ENCODE results near the gene CACNG8. TPM values are rescaled to one million over a fixed set of nuclear protein-coding genes. Genes with fewer than 3 reads are reported as not detected.
A peak's percentile ranks its signal among the peaks of the same experiment; 100 is the strongest.

The CACNG8 gene
- total and polyA plus RNA-seq, 4 experiments from 2014 or later = not detected

- intact Hi-C loops (cut with micrococcal nuclease) = no loop called here
- CTCF ChIA-PET (ENCODE audit: partially characterized antibody) = no interaction called here
- peaks cover 0 to 6% (median 2%) of the 10 kb centered on the region in 4 donors for H3K4me1 Mint-ChIP-seq
- DNase-seq = no peak
- no peaks in the 10 kb centered on the region for H3K36me3 Mint-ChIP-seq
- no peak overlapping the region for H3K27ac Mint-ChIP-seq
- no peaks in the 10 kb centered on the region for H3K4me1 ChIP-seq (ENCODE audit: insufficient read depth, low read length)
- H3K4me3 Mint-ChIP-seq = no peak overlapping the region
- POLR2A ChIA-PET (ENCODE audit: partially characterized antibody) = no interaction called here
- H3K9me3 Mint-ChIP-seq = no peaks in the 10 kb centered on the region
- H3K27ac ChIP-seq (ENCODE audit: low read depth, low read length) = no peak overlapping the region
- H3K9me3 ChIP-seq (ENCODE audit: control insufficient read depth in 1 of 2, low read length in 2 of 2) = no peaks in the 10 kb centered on the region
- H3K4me3 ChIP-seq (ENCODE audit: low read length in 2 of 2) = no peak overlapping the region
- H3K36me3 ChIP-seq (ENCODE audit: insufficient read depth, low read length) = no peaks in the 10 kb centered on the region
- H3K27me3 ChIP-seq (ENCODE audit: insufficient read depth, low read length) = peaks cover 11% of the 10 kb centered on the region
- peaks cover 36 to 46% of the 10 kb centered on the region in 2 donors for H3K27me3 Mint-ChIP-seq
Measured at GRCh38 chr19:53992815-53993214, 30.1 kb downstream of the CACNG8 start.

GRCh38 chr19:53993448-53993847 lies 30.7 kb downstream of the CACNG8 start:
- POLR2A ChIA-PET (ENCODE audit: partially characterized antibody) = no interaction called here
- Histone ChIP-seq H3K4me1 (ENCODE audit: insufficient read depth, low read length) (no peaks in the 10 kb centered on the region), H3K9me3 (ENCODE audit: control insufficient read depth in 1 of 2, low read length in 2 of 2) (no peaks in the 10 kb centered on the region), H3K4me3 (ENCODE audit: low read length in 2 of 2) (no peak overlapping the region), H3K27me3 (ENCODE audit: insufficient read depth, low read length) (peaks cover 11% of the 10 kb centered on the region), H3K27ac (ENCODE audit: low read depth, low read length) (no peak overlapping the region), H3K36me3 (ENCODE audit: insufficient read depth, low read length) (no peaks in the 10 kb centered on the region)
- H3K27ac Mint-ChIP-seq = no peak overlapping the region
- intact Hi-C loops (cut with micrococcal nuclease) = no loop called here
- peaks cover 0 to 6% (median 2%) of the 10 kb centered on the region in 4 donors for H3K4me1 Mint-ChIP-seq
- no peaks in the 10 kb centered on the region for H3K36me3 Mint-ChIP-seq
- DNase-seq = no peak
- peaks cover 36 to 48% of the 10 kb centered on the region in 2 donors for H3K27me3 Mint-ChIP-seq
- CTCF ChIA-PET (ENCODE audit: partially characterized antibody) = no interaction called here
- H3K4me3 Mint-ChIP-seq = peak overlapping the region in 1 of 8 donors; percentile 2
- H3K9me3 Mint-ChIP-seq = no peaks in the 10 kb centered on the region

- Histone ChIP-seq H3K9me3 (ENCODE audit: control insufficient read depth in 1 of 2, low read length in 2 of 2) (no peaks in the 10 kb centered on the region), H3K27me3 (ENCODE audit: insufficient read depth, low read length) (peaks cover 11% of the 10 kb centered on the region), H3K4me1 (ENCODE audit: insufficient read depth, low read length) (no peaks in the 10 kb centered on the region), H3K36me3 (ENCODE audit: insufficient read depth, low read length) (no peaks in the 10 kb centered on the region), H3K4me3 (ENCODE audit: low read length in 2 of 2) (no peak overlapping the region), H3K27ac (ENCODE audit: low read depth, low read length) (no peak overlapping the region)
- ChIA-PET CTCF (ENCODE audit: partially characterized antibody) (no interaction called here), POLR2A (ENCODE audit: partially characterized antibody) (no interaction called here)
- Mint-ChIP-seq H3K4me3 (no peak overlapping the region), H3K27ac (no peak overlapping the region), H3K27me3 (peaks cover 38 to 45% of the 10 kb centered on the region in 2 donors), H3K36me3 (no peaks in the 10 kb centered on the region), H3K9me3 (no peaks in the 10 kb centered on the region), H3K4me1 (peaks cover 0 to 6% (median 2%) of the 10 kb centered on the region in 4 donors)
- intact Hi-C loops (cut with micrococcal nuclease) = no loop called here
- DNase-seq = no peak
Measured at GRCh38 chr19:53994811-53995210, 32.1 kb downstream of the CACNG8 start.

- ChIA-PET POLR2A (ENCODE audit: partially characterized antibody) (no interaction called here), CTCF (ENCODE audit: partially characterized antibody) (no interaction called here)
- no peak overlapping the region for H3K4me3 ChIP-seq (ENCODE audit: low read length in 2 of 2)
- H3K9me3 ChIP-seq (ENCODE audit: control insufficient read depth in 1 of 2, low read length in 2 of 2) = no peaks in the 10 kb centered on the region
- H3K27ac ChIP-seq (ENCODE audit: low read depth, low read length) = no peak overlapping the region
- H3K27ac Mint-ChIP-seq = no peak overlapping the region
- DNase-seq = no peak
- H3K36me3 Mint-ChIP-seq = no peaks in the 10 kb centered on the region
- intact Hi-C loops (cut with micrococcal nuclease) = no loop called here
- no peak overlapping the region for H3K4me3 Mint-ChIP-seq
- peaks cover 45 to 51% of the 10 kb centered on the region in 2 donors for H3K27me3 Mint-ChIP-seq
- H3K4me1 Mint-ChIP-seq = no peaks in the 10 kb centered on the region
- peaks cover 0 to 3% (median 0%) of the 10 kb centered on the region in 8 donors for H3K9me3 Mint-ChIP-seq
- H3K36me3 ChIP-seq (ENCODE audit: insufficient read depth, low read length) = no peaks in the 10 kb centered on the region
- peaks cover 5% of the 10 kb centered on the region for H3K27me3 ChIP-seq (ENCODE audit: insufficient read depth, low read length)
- H3K4me1 ChIP-seq (ENCODE audit: insufficient read depth, low read length) = no peaks in the 10 kb centered on the region
Measured at GRCh38 chr19:53998223-53998622, 35.5 kb downstream of the CACNG8 start.

- peaks cover 37 to 38% of the 10 kb centered on the region in 2 donors for H3K27me3 Mint-ChIP-seq
- Histone ChIP-seq H3K9me3 (ENCODE audit: control insufficient read depth in 1 of 2, low read length in 2 of 2) (no peaks in the 10 kb centered on the region), H3K27ac (ENCODE audit: low read depth, low read length) (no peak overlapping the region), H3K4me3 (ENCODE audit: low read length in 2 of 2) (no peak overlapping the region), H3K36me3 (ENCODE audit: insufficient read depth, low read length) (no peaks in the 10 kb centered on the region), H3K4me1 (ENCODE audit: insufficient read depth, low read length) (no peaks in the 10 kb centered on the region), H3K27me3 (ENCODE audit: insufficient read depth, low read length) (peaks cover 1% of the 10 kb centered on the region)
- H3K4me1 Mint-ChIP-seq = no peaks in the 10 kb centered on the region
- intact Hi-C loops (cut with micrococcal nuclease) = no loop called here
- CTCF ChIA-PET (ENCODE audit: partially characterized antibody) = no interaction called here
- POLR2A ChIA-PET (ENCODE audit: partially characterized antibody) = no interaction called here
- DNase-seq = no peak
- H3K9me3 Mint-ChIP-seq = peaks cover 0 to 3% (median 0%) of the 10 kb centered on the region in 8 donors
- peak overlapping the region in 1 of 7 donors; percentile 25 for H3K27ac Mint-ChIP-seq
- H3K36me3 Mint-ChIP-seq = no peaks in the 10 kb centered on the region
- no peak overlapping the region for H3K4me3 Mint-ChIP-seq
Measured at GRCh38 chr19:53999694-54000093, 37.0 kb downstream of the CACNG8 start.

- Mint-ChIP-seq H3K4me1 (no peaks in the 10 kb centered on the region), H3K27ac (no peak overlapping the region), H3K36me3 (no peaks in the 10 kb centered on the region), H3K27me3 (peaks cover 27 to 28% of the 10 kb centered on the region in 2 donors), H3K9me3 (peaks cover 0 to 3% (median 0%) of the 10 kb centered on the region in 8 donors), H3K4me3 (no peak overlapping the region)
- Histone ChIP-seq H3K9me3 (ENCODE audit: control insufficient read depth in 1 of 2, low read length in 2 of 2) (no peaks in the 10 kb centered on the region), H3K4me3 (ENCODE audit: low read length in 2 of 2) (no peak overlapping the region), H3K4me1 (ENCODE audit: insufficient read depth, low read length) (no peaks in the 10 kb centered on the region), H3K27me3 (ENCODE audit: insufficient read depth, low read length) (no peaks in the 10 kb centered on the region), H3K36me3 (ENCODE audit: insufficient read depth, low read length) (no peaks in the 10 kb centered on the region), H3K27ac (ENCODE audit: low read depth, low read length) (no peak overlapping the region)
- intact Hi-C loops (cut with micrococcal nuclease) = no loop called here
- POLR2A ChIA-PET (ENCODE audit: partially characterized antibody) = no interaction called here
- DNase-seq = no peak
- CTCF ChIA-PET (ENCODE audit: partially characterized antibody) = no interaction called here
Measured at GRCh38 chr19:54001496-54001895, 38.8 kb downstream of the CACNG8 start.

GRCh38 chr19:54002495-54003315 lies 40.0 kb downstream of the CACNG8 start:
- intact Hi-C loops (cut with micrococcal nuclease) = no loop called here
- no peak for DNase-seq
- Histone ChIP-seq H3K36me3 (ENCODE audit: insufficient read depth, low read length) (no peaks in the 10 kb centered on the region), H3K9me3 (ENCODE audit: control insufficient read depth in 1 of 2, low read length in 2 of 2) (no peaks in the 10 kb centered on the region), H3K27ac (ENCODE audit: low read depth, low read length) (no peak overlapping the region), H3K4me3 (ENCODE audit: low read length in 2 of 2) (no peak overlapping the region), H3K27me3 (ENCODE audit: insufficient read depth, low read length) (no peaks in the 10 kb centered on the region), H3K4me1 (ENCODE audit: insufficient read depth, low read length) (no peaks in the 10 kb centered on the region)
- Mint-ChIP-seq H3K4me1 (no peaks in the 10 kb centered on the region), H3K4me3 (no peak overlapping the region), H3K27me3 (peaks cover 29 to 31% of the 10 kb centered on the region in 2 donors), H3K27ac (no peak overlapping the region), H3K9me3 (peaks cover 0 to 3% (median 0%) of the 10 kb centered on the region in 8 donors), H3K36me3 (no peaks in the 10 kb centered on the region)
- ChIA-PET CTCF (ENCODE audit: partially characterized antibody) (interaction anchor here (0.8 kb wide), 1 partner anchor 8 kb away, joined by 3 read pairs; no protein-coding TSS in a partner anchor), POLR2A (ENCODE audit: partially characterized antibody) (no interaction called here)
